Small intestine (tissue), 7 donors: ENCODE data around the gene LMX1B. TPM values are rescaled to one million over a fixed set of nuclear protein-coding genes. Genes with fewer than 3 reads are reported as not detected.

ENCODE experiments used
- DNase-seq, 2 donors: peaks; one replicate each; pipeline versions ENCODE4 v3.0.0 to v3.0.0-alpha.2; 2013
- FAIRE-seq: peaks from 2 replicates; lab custom pipeline; 2012; peaks lifted over from hg19 to GRCh38; lab: Jason Lieb, UNC
- H3K27ac ChIP-seq, 3 donors: one replicate each; pipeline ENCODE4 v1.5.1; 2013; ENCODE audit warnings: low read length in 2 of 3, mild to moderate bottlenecking in 2 of 3, control low read depth in 1 of 3, inconsistent platforms in 1 of 3, low read depth in 1 of 3, moderate library complexity in 1 of 3
- H3K27me3 ChIP-seq, 3 donors: one replicate each; pipeline ENCODE4 v1.6.1; 2013; ENCODE audit warnings: low read length in 3 of 3, inconsistent platforms in 1 of 3; ENCODE audit not compliant: control insufficient read depth in 3 of 3, insufficient read depth in 3 of 3
- H3K36me3 ChIP-seq, 3 donors: one replicate each; pipeline ENCODE4 v1.6.1; 2013; ENCODE audit warnings: low read length in 3 of 3, inconsistent platforms in 1 of 3, low read depth in 1 of 3, mild to moderate bottlenecking in 1 of 3, moderate library complexity in 1 of 3; ENCODE audit not compliant: control insufficient read depth in 3 of 3, insufficient read depth in 2 of 3
- H3K4me1 ChIP-seq, 3 donors: one replicate each; pipeline ENCODE4 v1.6.1; 2013; ENCODE audit warnings: low read length in 2 of 3, inconsistent platforms in 1 of 3, low read depth in 1 of 3, mild to moderate bottlenecking in 1 of 3, moderate library complexity in 1 of 3; ENCODE audit not compliant: control insufficient read depth in 3 of 3, insufficient read depth in 2 of 3
- H3K4me3 ChIP-seq, 3 donors: one replicate each; pipeline ENCODE4 v1.5.1; 2013; ENCODE audit warnings: low read length in 3 of 3, control low read depth in 1 of 3, inconsistent platforms in 1 of 3, low read depth in 1 of 3, mild to moderate bottlenecking in 1 of 3, moderate library complexity in 1 of 3
- H3K9me3 ChIP-seq, 2 donors: one replicate each; pipeline ENCODE4 v1.6.1; 2013; ENCODE audit warnings: low read depth in 1 of 2, low read length in 1 of 2; ENCODE audit not compliant: control insufficient read depth in 2 of 2, insufficient read depth in 1 of 2
- whole genome bisulfite sequencing, 3 donors: extraction: QIAGEN DNeasy Blood & Tissue Kit; methylation state at CpG; one replicate each; pipeline ENCODE4 v1.1.7; 2013; 5-methylcytosine and 5-hydroxymethylcytosine counted together
- polyA plus RNA-seq, 4 donors: library from polyadenylated mRNA; stranded (reverse) in 3 of 4; unstranded in 1 of 4; fragments of 200-250 nt in 3 of 4; fragments of 120-200 nt in 1 of 4; gene quantifications; one replicate each; pipeline versions ENCODE4 v1.2.1 to v1.2.3, GENCODE V29; 2013
- donor health status: healthy with polysubstance abuse.
- donor health status: control.
- donor health status: control.
- donor health status: Bipolar disorder and iron deficiency.
- donor health status: healthy.

LMX1B gene
- polyA plus RNA-seq, 4 donors = 0.13 to 0.75 TPM; not detected in 2

DNA sequence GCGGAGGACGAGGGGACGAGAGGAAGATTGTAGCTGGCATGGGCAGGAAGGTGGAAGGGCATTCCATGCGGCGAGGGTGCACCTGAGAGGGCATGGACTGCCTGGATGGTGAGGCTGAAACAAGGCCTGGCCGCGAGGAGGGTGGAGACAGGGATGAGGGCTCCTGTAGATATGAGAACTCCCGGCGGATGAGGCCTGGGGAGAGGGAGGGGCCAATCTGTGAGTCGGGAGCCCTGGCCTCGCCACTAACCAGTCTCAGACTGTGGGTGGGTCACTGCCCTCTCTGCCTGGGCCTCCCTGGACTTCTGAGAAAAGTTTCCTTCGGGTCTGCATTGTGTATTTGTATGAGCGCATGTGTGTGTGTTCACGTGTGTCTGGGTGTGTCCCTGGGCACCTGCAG, 55.4 kb downstream of the LMX1B start:
- Histone ChIP-seq H3K27me3 (peaks cover 5 to 91% (median 25%) of the 10 kb centered on the region in 3 donors), H3K27ac (no peak overlapping the region), H3K4me1 (peaks cover 0 to 4% (median 0%) of the 10 kb centered on the region in 3 donors), H3K9me3 (no peaks in the 10 kb centered on the region), H3K4me3 (no peak overlapping the region), H3K36me3 (no peaks in the 10 kb centered on the region)
- FAIRE-seq (no peak), DNase-seq (no peak)
- 37 to 69% (median 57%) methylated on average over 14 of the region's 14 CpGs for WGBS, 3 donors

DNA sequence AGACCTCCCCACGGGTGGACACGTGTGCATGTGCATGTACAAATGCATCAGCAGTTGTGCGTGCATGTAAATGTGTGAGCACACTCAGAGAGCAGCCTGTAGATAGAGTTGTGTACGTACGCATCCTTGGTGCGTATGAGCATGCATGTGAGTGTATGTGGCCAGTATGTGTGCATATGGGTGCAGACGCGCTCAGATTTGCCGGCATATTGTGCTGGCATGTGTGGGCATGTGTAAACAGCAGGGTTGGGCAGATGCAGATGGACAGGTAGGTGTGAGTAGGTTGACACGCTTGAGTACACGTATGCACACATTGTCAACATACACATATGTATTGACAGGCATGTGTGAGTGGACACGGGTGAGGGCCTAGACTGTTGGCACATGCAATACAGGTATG, 56.5 kb downstream of the LMX1B start:
- Histone ChIP-seq H3K9me3 (no peaks in the 10 kb centered on the region), H3K4me1 (peaks cover 0 to under 1% (median 0%) of the 10 kb centered on the region in 3 donors), H3K27ac (no peak overlapping the region), H3K4me3 (no peak overlapping the region), H3K36me3 (no peaks in the 10 kb centered on the region), H3K27me3 (peaks cover 5 to 92% (median 32%) of the 10 kb centered on the region in 3 donors)
- FAIRE-seq (no peak), DNase-seq (no peak)
- WGBS, 3 donors = 85 to 93% (median 86%) methylated on average over 12 of the region's 12 CpGs

DNA sequence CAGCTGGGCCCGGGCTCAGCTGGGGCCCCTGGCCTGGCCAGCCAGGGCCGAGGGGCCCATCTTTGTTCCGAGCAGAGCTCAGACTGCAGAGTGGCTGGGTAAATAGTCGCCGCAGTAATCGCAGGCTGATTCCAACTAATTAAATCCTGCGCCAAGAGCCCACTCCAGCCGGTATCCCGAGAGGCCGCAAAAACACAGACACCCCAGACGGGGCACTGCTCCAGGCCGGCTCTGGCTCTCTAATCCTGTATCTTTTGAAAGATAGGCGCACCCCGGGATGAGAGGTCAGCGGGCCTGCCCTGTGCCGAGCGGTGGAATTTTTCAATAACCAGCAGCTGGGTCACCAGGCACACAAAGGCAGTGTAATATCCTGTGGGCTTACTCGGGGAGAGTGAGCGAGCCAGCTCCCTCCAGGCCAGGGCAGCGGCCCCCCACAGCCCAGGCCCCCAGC, 57.7 kb downstream of the LMX1B start:
- Histone ChIP-seq H3K27ac (no peak overlapping the region), H3K27me3 (peaks cover 2 to 90% (median 31%) of the 10 kb centered on the region in 3 donors), H3K9me3 (no peaks in the 10 kb centered on the region), H3K36me3 (no peaks in the 10 kb centered on the region), H3K4me1 (no peaks in the 10 kb centered on the region), H3K4me3 (no peak overlapping the region)
- DNase-seq = no peak
- 6 to 18% (median 12%) methylated on average over 20 of the region's 20 CpGs for WGBS, 3 donors
- no peak for FAIRE-seq

DNA sequence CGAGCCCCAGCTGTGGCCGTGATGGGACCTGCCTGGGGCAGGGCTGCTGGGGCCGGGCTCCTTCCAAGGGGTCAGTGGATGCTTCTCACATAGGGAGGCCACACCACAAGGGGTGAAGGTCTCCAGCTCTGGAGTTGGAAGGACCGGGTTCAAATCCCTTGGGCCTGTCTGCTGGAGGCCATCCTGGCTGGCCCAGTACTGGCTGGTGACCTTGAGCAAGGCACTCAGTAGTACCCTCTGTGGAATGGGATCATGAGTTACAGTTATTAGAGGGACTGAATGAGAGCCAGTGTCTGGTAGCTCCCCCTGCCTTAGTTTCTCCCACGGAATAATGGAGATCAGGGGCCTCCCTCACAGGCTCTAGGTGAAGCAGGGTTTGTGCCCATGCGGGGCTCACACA, 58.3 kb downstream of the LMX1B start:
- DNase-seq = no peak
- FAIRE-seq = no peak
- 57 to 62% (median 61%) methylated on average over 6 of the region's 6 CpGs for WGBS, 3 donors
- peaks cover 2 to 92% (median 36%) of the 10 kb centered on the region in 3 donors for H3K27me3 ChIP-seq
- no peaks in the 10 kb centered on the region for H3K9me3 ChIP-seq
- no peaks in the 10 kb centered on the region for H3K36me3 ChIP-seq
- H3K4me3 ChIP-seq = no peak overlapping the region
- no peak overlapping the region for H3K27ac ChIP-seq
- H3K4me1 ChIP-seq = no peaks in the 10 kb centered on the region

DNA sequence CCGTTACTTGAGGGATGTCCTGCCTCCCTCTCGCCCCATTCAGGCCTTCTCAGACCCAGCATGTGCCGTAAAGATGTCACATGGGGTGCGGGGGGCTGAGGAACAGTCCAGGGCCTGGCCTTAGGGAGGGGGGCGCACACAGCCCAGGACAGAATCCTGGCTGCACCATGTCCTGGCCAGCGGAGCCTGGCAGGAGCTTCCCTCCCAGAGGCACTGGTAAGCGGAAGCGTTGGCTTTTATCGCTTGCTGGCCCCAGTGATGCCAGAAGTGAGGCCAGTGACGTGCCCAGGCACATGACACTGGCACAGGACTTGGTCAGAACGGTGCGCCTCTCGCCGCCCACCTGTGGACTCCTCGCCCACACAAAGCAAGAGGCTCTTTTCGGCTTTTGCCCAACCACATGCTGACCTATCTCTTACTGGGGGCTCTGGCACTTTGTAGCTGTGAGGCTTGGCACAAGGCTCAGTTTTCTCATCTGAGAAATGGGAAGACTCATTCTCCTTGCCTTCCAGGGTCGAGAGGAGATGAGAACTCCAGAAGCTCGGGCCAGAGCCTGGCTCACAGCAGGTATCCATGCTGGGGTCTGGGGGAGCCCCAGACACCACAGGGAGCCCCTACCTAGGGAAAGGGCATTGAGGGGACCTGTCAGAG, 59.0 kb downstream of the LMX1B start:
- Histone ChIP-seq H3K27ac (no peak overlapping the region), H3K4me1 (no peaks in the 10 kb centered on the region), H3K36me3 (no peaks in the 10 kb centered on the region), H3K27me3 (peaks cover 2 to 92% (median 44%) of the 10 kb centered on the region in 3 donors), H3K4me3 (no peak overlapping the region), H3K9me3 (no peaks in the 10 kb centered on the region)
- FAIRE-seq = no peak
- 69 to 77% (median 77%) methylated on average over 18 of the region's 18 CpGs for WGBS, 3 donors
- no peak for DNase-seq

DNA sequence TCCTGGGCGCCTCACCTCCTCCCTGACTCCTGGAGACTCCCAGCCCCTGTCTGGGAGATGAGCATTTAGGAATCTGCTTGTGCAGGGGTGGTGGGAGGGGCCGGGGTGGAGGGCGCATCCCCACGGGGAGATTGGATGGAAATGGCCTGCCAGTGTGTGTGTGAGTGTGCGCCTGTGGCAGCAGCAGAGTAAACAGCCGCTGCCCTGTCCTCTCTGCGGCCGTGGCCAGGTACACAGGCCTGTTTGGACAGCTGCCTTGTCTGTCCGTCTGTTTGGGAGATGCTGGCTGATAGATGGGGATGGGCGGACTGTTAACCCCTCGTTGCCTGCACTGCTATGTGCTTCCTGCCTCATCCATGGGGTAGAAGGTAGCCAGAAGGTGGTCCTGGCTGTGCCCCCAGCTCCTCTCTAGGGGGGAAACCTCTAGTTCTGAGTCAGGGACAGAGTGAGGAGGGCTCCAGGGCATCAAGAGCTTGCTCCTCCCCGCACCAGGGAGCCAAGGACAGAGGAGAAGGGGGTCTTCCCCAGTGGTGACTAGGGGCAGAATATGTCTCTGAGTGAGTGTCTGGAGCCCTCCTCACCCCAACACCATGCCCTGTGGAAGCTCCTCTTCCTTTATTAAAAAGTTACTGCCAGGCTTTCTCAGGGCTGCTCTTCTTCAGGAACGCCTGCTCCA, 60.1 kb downstream of the LMX1B start:
- DNase-seq (no peak), FAIRE-seq (no peak)
- no peaks in the 10 kb centered on the region for H3K4me1 ChIP-seq
- H3K4me3 ChIP-seq = no peak overlapping the region
- H3K27me3 ChIP-seq = peaks cover 2 to 93% (median 44%) of the 10 kb centered on the region in 3 donors
- H3K36me3 ChIP-seq = no peaks in the 10 kb centered on the region
- H3K27ac ChIP-seq = no peak overlapping the region
- 10 to 25% (median 12%) methylated on average over 13 of the region's 13 CpGs for WGBS, 3 donors
- no peaks in the 10 kb centered on the region for H3K9me3 ChIP-seq

DNA sequence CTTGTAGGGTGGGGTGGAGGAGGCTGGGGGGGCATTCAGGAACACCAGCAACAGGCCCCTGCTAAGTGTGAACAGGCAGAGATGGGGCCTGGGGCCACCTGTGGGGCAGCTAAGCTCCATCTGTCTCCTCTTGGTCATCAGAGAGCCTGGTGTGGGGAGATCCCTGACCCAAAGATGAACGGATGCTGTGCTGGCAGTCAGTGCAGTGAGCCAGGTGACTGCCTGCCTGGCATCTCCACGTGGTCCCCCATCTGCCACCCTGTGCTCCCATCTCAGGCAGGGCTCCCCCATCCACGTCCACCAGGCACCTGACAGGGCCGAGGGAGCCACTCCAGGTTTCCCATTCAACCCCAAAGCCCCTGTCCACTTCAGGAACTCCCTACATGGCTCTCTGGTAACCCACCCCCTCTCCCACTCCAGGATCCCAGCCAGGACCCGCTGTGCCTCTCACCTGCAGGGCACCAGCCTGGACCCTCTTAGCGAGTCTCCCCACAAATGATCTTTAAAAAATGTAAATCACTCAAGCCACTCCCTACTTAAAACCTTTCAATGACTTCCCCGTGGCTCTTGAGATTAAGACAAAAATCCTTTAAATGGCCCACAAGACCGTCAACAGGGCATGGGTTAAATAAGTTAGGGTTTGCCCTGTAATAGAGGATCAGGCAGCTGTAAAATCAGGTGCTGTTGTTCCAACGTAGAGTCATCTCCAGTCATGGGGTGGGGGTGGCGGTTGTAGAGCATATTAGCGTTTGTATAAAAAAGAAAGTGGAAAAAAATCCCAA, 60.8 kb downstream of the LMX1B start:
- DNase-seq = no peak
- Histone ChIP-seq H3K27ac (no peak overlapping the region), H3K9me3 (no peaks in the 10 kb centered on the region), H3K4me3 (no peak overlapping the region), H3K4me1 (no peaks in the 10 kb centered on the region), H3K27me3 (peaks cover 0 to 93% (median 44%) of the 10 kb centered on the region in 3 donors), H3K36me3 (no peaks in the 10 kb centered on the region)
- 25 to 33% (median 32%) methylated on average over 11 of the region's 11 CpGs for WGBS, 3 donors
- FAIRE-seq = no peak

DNA sequence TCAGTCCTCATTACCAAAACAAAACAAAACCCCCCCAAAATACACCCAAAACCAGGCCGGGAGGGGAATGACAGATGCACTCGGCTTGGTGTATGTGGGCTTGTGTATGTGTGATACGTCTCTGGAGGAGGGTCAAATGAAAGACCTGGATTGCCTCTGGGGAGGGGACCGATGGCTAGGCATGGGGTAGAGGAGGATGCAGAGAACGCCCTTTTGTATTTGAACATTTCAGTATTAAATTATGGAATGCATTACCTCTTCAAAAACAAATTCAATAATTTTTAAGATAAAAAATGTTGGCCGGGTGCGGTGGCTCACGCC, 61.4 kb downstream of the LMX1B start:
- Histone ChIP-seq H3K36me3 (no peaks in the 10 kb centered on the region), H3K27ac (no peak overlapping the region), H3K4me1 (no peaks in the 10 kb centered on the region), H3K9me3 (no peaks in the 10 kb centered on the region), H3K4me3 (no peak overlapping the region), H3K27me3 (peaks cover 0 to 93% (median 44%) of the 10 kb centered on the region in 3 donors)
- 36 to 44% (median 42%) methylated on average over 8 of the region's 8 CpGs for WGBS, 3 donors
- FAIRE-seq (no peak), DNase-seq (no peak)
